Measurements from ENCODE around the gene JARID2.
A peak's percentile ranks its signal among the peaks of the same experiment; 100 is the strongest.

JARID2 gene

GRCh38 chr6:15462256-15462655 is 216.4 kb downstream of the JARID2 start:
- Histone ChIP-seq H3K27me3 (replicated peaks; ENCODE audit: control insufficient read depth, insufficient read depth, low read length, poor library complexity, severe bottlenecking) (no peaks in the 10 kb centered on the region), H3K36me3 (ENCODE audit: control insufficient read depth, insufficient read depth, low read length) (no peaks in the 10 kb centered on the region), H3K27ac (ENCODE audit: insufficient read depth, low read length, poor library complexity, severe bottlenecking) (no peak overlapping the region), H3K4me1 (ENCODE audit: control insufficient read depth, insufficient read depth, low read length, poor library complexity, severe bottlenecking) (no peaks in the 10 kb centered on the region), H3K4me3 (ENCODE audit: insufficient read depth, low read depth, low read length, poor library complexity, severe bottlenecking) (no peak overlapping the region), H3K9me3 (ENCODE audit: control insufficient read depth, low read length) (no peaks in the 10 kb centered on the region)
- DNase-seq = no peak

GRCh38 chr6:15462717-15463525 is 217.1 kb downstream of the JARID2 start:
- no peak overlapping the region for H3K27ac ChIP-seq (ENCODE audit: insufficient read depth, low read length, poor library complexity, severe bottlenecking)
- no peak for DNase-seq
- no peaks in the 10 kb centered on the region for H3K27me3 ChIP-seq (replicated peaks; ENCODE audit: control insufficient read depth, insufficient read depth, low read length, poor library complexity, severe bottlenecking)
- H3K4me1 ChIP-seq (ENCODE audit: control insufficient read depth, insufficient read depth, low read length, poor library complexity, severe bottlenecking) = no peaks in the 10 kb centered on the region
- no peaks in the 10 kb centered on the region for H3K36me3 ChIP-seq (ENCODE audit: control insufficient read depth, insufficient read depth, low read length)
- H3K9me3 ChIP-seq (ENCODE audit: control insufficient read depth, low read length) = no peaks in the 10 kb centered on the region
- H3K4me3 ChIP-seq (ENCODE audit: insufficient read depth, low read depth, low read length, poor library complexity, severe bottlenecking) = no peak overlapping the region

GRCh38 chr6:15464211-15464725 is 218.4 kb downstream of the JARID2 start:
- no peak overlapping the region for H3K27ac ChIP-seq (ENCODE audit: insufficient read depth, low read length, poor library complexity, severe bottlenecking)
- H3K9me3 ChIP-seq (ENCODE audit: control insufficient read depth, low read length) = no peaks in the 10 kb centered on the region
- H3K4me3 ChIP-seq (ENCODE audit: insufficient read depth, low read depth, low read length, poor library complexity, severe bottlenecking) = no peak overlapping the region
- no peaks in the 10 kb centered on the region for H3K27me3 ChIP-seq (replicated peaks; ENCODE audit: control insufficient read depth, insufficient read depth, low read length, poor library complexity, severe bottlenecking)
- H3K36me3 ChIP-seq (ENCODE audit: control insufficient read depth, insufficient read depth, low read length) = no peaks in the 10 kb centered on the region
- DNase-seq = peak; percentile 19 to 43 (median 26)
- H3K4me1 ChIP-seq (ENCODE audit: control insufficient read depth, insufficient read depth, low read length, poor library complexity, severe bottlenecking) = no peaks in the 10 kb centered on the region

- DNase-seq = no peak
- Histone ChIP-seq H3K27me3 (replicated peaks; ENCODE audit: control insufficient read depth, insufficient read depth, low read length, poor library complexity, severe bottlenecking) (no peaks in the 10 kb centered on the region), H3K9me3 (ENCODE audit: control insufficient read depth, low read length) (no peaks in the 10 kb centered on the region), H3K4me3 (ENCODE audit: insufficient read depth, low read depth, low read length, poor library complexity, severe bottlenecking) (no peak overlapping the region), H3K4me1 (ENCODE audit: control insufficient read depth, insufficient read depth, low read length, poor library complexity, severe bottlenecking) (no peaks in the 10 kb centered on the region), H3K36me3 (ENCODE audit: control insufficient read depth, insufficient read depth, low read length) (peaks cover 5% of the 10 kb centered on the region), H3K27ac (ENCODE audit: insufficient read depth, low read length, poor library complexity, severe bottlenecking) (no peak overlapping the region)
These were observed 219.3 kb downstream of the JARID2 start for GRCh38 chr6:15465212-15465611.

DNA sequence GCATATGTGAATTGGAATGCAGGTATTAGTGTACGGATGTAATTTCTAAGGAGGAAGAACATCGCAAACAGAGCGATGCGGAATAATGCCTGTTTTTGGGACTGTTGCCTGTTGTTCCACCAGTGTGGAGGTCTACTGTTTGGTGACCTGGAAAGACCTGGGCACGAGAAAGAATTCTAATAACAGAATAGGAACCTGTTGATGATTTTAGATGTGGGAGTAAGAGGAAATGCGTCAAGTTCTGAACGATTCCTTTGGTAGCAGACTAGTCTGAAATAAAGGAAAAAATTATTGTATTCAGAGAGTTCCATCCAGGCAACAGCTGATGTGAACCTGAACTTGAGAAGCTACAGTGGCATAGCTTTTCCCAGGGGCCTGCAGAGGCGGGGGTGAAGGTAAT is 224.9 kb downstream of the JARID2 start:
- Histone ChIP-seq H3K4me1 (ENCODE audit: control insufficient read depth, insufficient read depth, low read length, poor library complexity, severe bottlenecking) (no peaks in the 10 kb centered on the region), H3K27ac (ENCODE audit: insufficient read depth, low read length, poor library complexity, severe bottlenecking) (no peak overlapping the region), H3K27me3 (replicated peaks; ENCODE audit: control insufficient read depth, insufficient read depth, low read length, poor library complexity, severe bottlenecking) (no peaks in the 10 kb centered on the region), H3K36me3 (ENCODE audit: control insufficient read depth, insufficient read depth, low read length) (peaks cover 11% of the 10 kb centered on the region), H3K9me3 (ENCODE audit: control insufficient read depth, low read length) (no peaks in the 10 kb centered on the region), H3K4me3 (ENCODE audit: insufficient read depth, low read depth, low read length, poor library complexity, severe bottlenecking) (no peak overlapping the region)
- no peak for DNase-seq

- Histone ChIP-seq H3K27me3 (replicated peaks; ENCODE audit: control insufficient read depth, insufficient read depth, low read length, poor library complexity, severe bottlenecking) (no peaks in the 10 kb centered on the region), H3K27ac (ENCODE audit: insufficient read depth, low read length, poor library complexity, severe bottlenecking) (no peak overlapping the region), H3K9me3 (ENCODE audit: control insufficient read depth, low read length) (no peaks in the 10 kb centered on the region), H3K36me3 (ENCODE audit: control insufficient read depth, insufficient read depth, low read length) (peaks cover 11% of the 10 kb centered on the region), H3K4me1 (ENCODE audit: control insufficient read depth, insufficient read depth, low read length, poor library complexity, severe bottlenecking) (no peaks in the 10 kb centered on the region), H3K4me3 (ENCODE audit: insufficient read depth, low read depth, low read length, poor library complexity, severe bottlenecking) (no peak overlapping the region)
- no peak for DNase-seq
These were observed 226.8 kb downstream of the JARID2 start for GRCh38 chr6:15472621-15473020.

- no peak overlapping the region for H3K27ac ChIP-seq (ENCODE audit: insufficient read depth, low read length, poor library complexity, severe bottlenecking)
- H3K9me3 ChIP-seq (ENCODE audit: control insufficient read depth, low read length) = no peaks in the 10 kb centered on the region
- no peak for DNase-seq
- H3K27me3 ChIP-seq (replicated peaks; ENCODE audit: control insufficient read depth, insufficient read depth, low read length, poor library complexity, severe bottlenecking) = no peaks in the 10 kb centered on the region
- no peak overlapping the region for H3K4me3 ChIP-seq (ENCODE audit: insufficient read depth, low read depth, low read length, poor library complexity, severe bottlenecking)
- peaks cover 11% of the 10 kb centered on the region for H3K36me3 ChIP-seq (ENCODE audit: control insufficient read depth, insufficient read depth, low read length)
- H3K4me1 ChIP-seq (ENCODE audit: control insufficient read depth, insufficient read depth, low read length, poor library complexity, severe bottlenecking) = no peaks in the 10 kb centered on the region
These were observed 227.3 kb downstream of the JARID2 start for GRCh38 chr6:15473174-15473573.

GRCh38 chr6:15473741-15474161 is 227.9 kb downstream of the JARID2 start:
- Histone ChIP-seq H3K27me3 (replicated peaks; ENCODE audit: control insufficient read depth, insufficient read depth, low read length, poor library complexity, severe bottlenecking) (no peaks in the 10 kb centered on the region), H3K36me3 (ENCODE audit: control insufficient read depth, insufficient read depth, low read length) (peaks cover 11% of the 10 kb centered on the region), H3K4me1 (ENCODE audit: control insufficient read depth, insufficient read depth, low read length, poor library complexity, severe bottlenecking) (no peaks in the 10 kb centered on the region), H3K27ac (ENCODE audit: insufficient read depth, low read length, poor library complexity, severe bottlenecking) (no peak overlapping the region), H3K9me3 (ENCODE audit: control insufficient read depth, low read length) (no peaks in the 10 kb centered on the region), H3K4me3 (ENCODE audit: insufficient read depth, low read depth, low read length, poor library complexity, severe bottlenecking) (no peak overlapping the region)
- DNase-seq = no peak

- no peak overlapping the region for H3K4me3 ChIP-seq (ENCODE audit: insufficient read depth, low read depth, low read length, poor library complexity, severe bottlenecking)
- no peaks in the 10 kb centered on the region for H3K4me1 ChIP-seq (ENCODE audit: control insufficient read depth, insufficient read depth, low read length, poor library complexity, severe bottlenecking)
- H3K36me3 ChIP-seq (ENCODE audit: control insufficient read depth, insufficient read depth, low read length) = peaks cover 11% of the 10 kb centered on the region
- no peaks in the 10 kb centered on the region for H3K9me3 ChIP-seq (ENCODE audit: control insufficient read depth, low read length)
- no peaks in the 10 kb centered on the region for H3K27me3 ChIP-seq (replicated peaks; ENCODE audit: control insufficient read depth, insufficient read depth, low read length, poor library complexity, severe bottlenecking)
- DNase-seq = no peak
- no peak overlapping the region for H3K27ac ChIP-seq (ENCODE audit: insufficient read depth, low read length, poor library complexity, severe bottlenecking)
These were observed 228.3 kb downstream of the JARID2 start for GRCh38 chr6:15474196-15474595.

GRCh38 chr6:15475261-15475660 is 229.4 kb downstream of the JARID2 start:
- Histone ChIP-seq H3K4me1 (ENCODE audit: control insufficient read depth, insufficient read depth, low read length, poor library complexity, severe bottlenecking) (no peaks in the 10 kb centered on the region), H3K36me3 (ENCODE audit: control insufficient read depth, insufficient read depth, low read length) (peaks cover 5% of the 10 kb centered on the region), H3K4me3 (ENCODE audit: insufficient read depth, low read depth, low read length, poor library complexity, severe bottlenecking) (no peak overlapping the region), H3K27me3 (replicated peaks; ENCODE audit: control insufficient read depth, insufficient read depth, low read length, poor library complexity, severe bottlenecking) (no peaks in the 10 kb centered on the region), H3K27ac (ENCODE audit: insufficient read depth, low read length, poor library complexity, severe bottlenecking) (no peak overlapping the region), H3K9me3 (ENCODE audit: control insufficient read depth, low read length) (no peaks in the 10 kb centered on the region)
- no peak for DNase-seq

All from effector memory CD4-positive, alpha-beta T cell (primary cell).